Choroid plexus epithelial cell (primary cell): ENCODE measurements around the gene MACF1.

Source experiments
- DNase-seq: peaks from one replicate; pipeline ENCODE4 v3.0.0-alpha.2; 2010; ENCODE audit warnings: low read depth
- H3K4me3 ChIP-seq: 2 replicates; pipeline ENCODE4 v1.5.1; 2011; ENCODE audit warnings: low read depth, mild to moderate bottlenecking, control low read depth, low read length, moderate library complexity
- CTCF ChIP-seq: conservative IDR thresholded peaks from 2 replicates; pipeline ENCODE4 v1.5.1; 2011; ENCODE audit warnings: low read depth, mild to moderate bottlenecking, control low read depth, inconsistent platforms, low read length, moderate library complexity

The MACF1 gene

GRCh38 chr1:39531526-39531925, 327.0 kb downstream of the MACF1 start:
- H3K4me3 ChIP-seq: no peak overlapping the region
- no peak for DNase-seq
- TF ChIP-seq CTCF: no peak

GRCh38 chr1:39533442-39533841, 328.9 kb downstream of the MACF1 start:
- H3K4me3 ChIP-seq: no peak overlapping the region
- TF ChIP-seq CTCF: no peak
- DNase-seq: no peak
